ENCODE measurements around the gene SNX10. TPM values are rescaled to one million over a fixed set of nuclear protein-coding genes. Genes with fewer than 3 reads are reported as not detected.

The SNX10 gene
- polyA plus RNA-seq, 1 donor (not counting 4 experiments of a cell fraction or from before 2014, with no cell fraction given): 7.0 TPM

- no peak for FAIRE-seq
- dilution Hi-C loops (cut with MboI; ENCODE audit: extremely low pct_ligation_motif_present, low sequenced_read_pairs): no loop called here
These were observed 64.6 kb downstream of the SNX10 start for GRCh38 chr7:26356229-26356628.

GRCh38 chr7:26356929-26357798, 65.5 kb downstream of the SNX10 start:
- dilution Hi-C loops (cut with MboI; ENCODE audit: extremely low pct_ligation_motif_present, low sequenced_read_pairs): no loop called here
- H3K9me1 ChIP-seq (ENCODE audit: control insufficient read depth, extremely low read depth, insufficient read depth, low read length): no peaks in the 10 kb centered on the region
- no peak for TF ChIP-seq EZH2 (IDR thresholded peaks at IDR 0.05; ENCODE audit: low read length)
- TF ChIP-seq CTCF (optimal IDR thresholded peaks at IDR 0.05 in 1 of 3, IDR thresholded peaks at IDR 0.05 in 1 of 3, conservative IDR thresholded peaks at IDR 0.05 in 1 of 3; ENCODE audit: extremely low read depth in 1 of 3, insufficient read depth in 2 of 3, low read length in 3 of 3): no peak
- no peaks in the 10 kb centered on the region for H3K4me1 ChIP-seq (ENCODE audit: control insufficient read depth, extremely low read depth, insufficient read depth, low read length)
- DNase-seq (ENCODE audit: low read depth, low spot score): no peak
- no peaks in the 10 kb centered on the region for H3K79me2 ChIP-seq (ENCODE audit: control insufficient read depth, insufficient read depth, low read length)
- FAIRE-seq: no peak
- no peak overlapping the region for H2AFZ ChIP-seq (ENCODE audit: control insufficient read depth, low read length)
- H3K4me3 ChIP-seq (ENCODE audit: control insufficient read depth in 2 of 3, extremely low read depth in 1 of 3, insufficient read depth in 2 of 3, low read depth in 1 of 3, low read length in 3 of 3): no peak overlapping the region
- no peaks in the 10 kb centered on the region for H4K20me1 ChIP-seq (ENCODE audit: control insufficient read depth, extremely low read depth, insufficient read depth, low read length)
- no peaks in the 10 kb centered on the region for H3K27me3 ChIP-seq (ENCODE audit: control insufficient read depth, extremely low read depth, insufficient read depth, low read length)
- H3K9me3 ChIP-seq (ENCODE audit: control insufficient read depth, low read depth, low read length): no peaks in the 10 kb centered on the region
- no peak overlapping the region for H3K9ac ChIP-seq (ENCODE audit: control insufficient read depth, extremely low read depth, insufficient read depth, low read length)
- H3K27ac ChIP-seq (ENCODE audit: control insufficient read depth, insufficient read depth, low read length): no peak overlapping the region
- no peak overlapping the region for H3K4me2 ChIP-seq (ENCODE audit: control insufficient read depth, extremely low read depth, insufficient read depth, low read depth, low read length)
- H3K36me3 ChIP-seq (ENCODE audit: control insufficient read depth in 2 of 2, extremely low read depth in 1 of 2, insufficient read depth in 2 of 2, low read length in 2 of 2): no peaks in the 10 kb centered on the region

More at GRCh38 chr7:26356229-26356628, 64.6 kb downstream of the SNX10 start:
- H3K36me3 ChIP-seq (ENCODE audit: control insufficient read depth in 2 of 2, extremely low read depth in 1 of 2, insufficient read depth in 2 of 2, low read length in 2 of 2): no peaks in the 10 kb centered on the region
- no peaks in the 10 kb centered on the region for H3K27me3 ChIP-seq (ENCODE audit: control insufficient read depth, extremely low read depth, insufficient read depth, low read length)
- H3K9me1 ChIP-seq (ENCODE audit: control insufficient read depth, extremely low read depth, insufficient read depth, low read length): no peaks in the 10 kb centered on the region
- no peaks in the 10 kb centered on the region for H3K4me1 ChIP-seq (ENCODE audit: control insufficient read depth, extremely low read depth, insufficient read depth, low read length)
- H2AFZ ChIP-seq (ENCODE audit: control insufficient read depth, low read length): no peak overlapping the region
- DNase-seq (ENCODE audit: low read depth, low spot score): no peak
- H3K9me3 ChIP-seq (ENCODE audit: control insufficient read depth, low read depth, low read length): no peaks in the 10 kb centered on the region
- TF ChIP-seq EZH2 (IDR thresholded peaks at IDR 0.05; ENCODE audit: low read length) (no peak), CTCF (optimal IDR thresholded peaks at IDR 0.05 in 1 of 3, IDR thresholded peaks at IDR 0.05 in 1 of 3, conservative IDR thresholded peaks at IDR 0.05 in 1 of 3; ENCODE audit: extremely low read depth in 1 of 3, insufficient read depth in 2 of 3, low read length in 3 of 3) (no peak)
- H3K4me2 ChIP-seq (ENCODE audit: control insufficient read depth, extremely low read depth, insufficient read depth, low read depth, low read length): no peak overlapping the region
- no peak overlapping the region for H3K4me3 ChIP-seq (ENCODE audit: control insufficient read depth in 2 of 3, extremely low read depth in 1 of 3, insufficient read depth in 2 of 3, low read depth in 1 of 3, low read length in 3 of 3)
- no peak overlapping the region for H3K9ac ChIP-seq (ENCODE audit: control insufficient read depth, extremely low read depth, insufficient read depth, low read length)
- H4K20me1 ChIP-seq (ENCODE audit: control insufficient read depth, extremely low read depth, insufficient read depth, low read length): no peaks in the 10 kb centered on the region
- H3K79me2 ChIP-seq (ENCODE audit: control insufficient read depth, insufficient read depth, low read length): no peaks in the 10 kb centered on the region
- no peak overlapping the region for H3K27ac ChIP-seq (ENCODE audit: control insufficient read depth, insufficient read depth, low read length)

Data from keratinocyte (primary cell).